Body of pancreas (tissue), 4 donors: ENCODE results near the gene STX8.

ENCODE experiments used
- CTCF ChIP-seq, 7 experiments: fragments of 450-650 bp in 4 of 7; fragments of 200-600 bp in 3 of 7; sonication (generic) in 3 of 7; IDR thresholded peaks; one replicate each; pipeline ENCODE4 v1.5.1; 2016 to 2019; ENCODE audit warnings: antibody characterized with exemption in 7 of 7
- POLR2A ChIP-seq, 3 donors: fragments of 450-650 bp; IDR thresholded peaks; one replicate each; pipeline ENCODE4 v1.6.1; 2016; ENCODE audit warnings: antibody characterized with exemption in 3 of 3, mild to moderate bottlenecking in 2 of 3

GRCh38 chr17:9488556-9488955 is 87.1 kb downstream of the STX8 start:
- TF ChIP-seq CTCF (IDR thresholded peaks at IDR 0.05) (no peak), POLR2A (IDR thresholded peaks at IDR 0.05) (no peak)
